Hepatic stellate cell (primary cell): ENCODE measurements around the gene MCM8.
A peak's percentile ranks its signal among the peaks of the same experiment; 100 is the strongest.
"Not testable (repeated sequence)": the region's sequence is repeated elsewhere in the genome, so short reads cannot be mapped to it uniquely, and the experiment has no call there.

ENCODE experiments used
- DNase-seq: peaks from one replicate; pipeline ENCODE4 v3.0.0; 2011; ENCODE audit warnings: low spot score

MCM8 gene

GRCh38 chr20:6006603-6006949 is 56.1 kb downstream of the MCM8 start:
- DNase-seq: no peak

DNA sequence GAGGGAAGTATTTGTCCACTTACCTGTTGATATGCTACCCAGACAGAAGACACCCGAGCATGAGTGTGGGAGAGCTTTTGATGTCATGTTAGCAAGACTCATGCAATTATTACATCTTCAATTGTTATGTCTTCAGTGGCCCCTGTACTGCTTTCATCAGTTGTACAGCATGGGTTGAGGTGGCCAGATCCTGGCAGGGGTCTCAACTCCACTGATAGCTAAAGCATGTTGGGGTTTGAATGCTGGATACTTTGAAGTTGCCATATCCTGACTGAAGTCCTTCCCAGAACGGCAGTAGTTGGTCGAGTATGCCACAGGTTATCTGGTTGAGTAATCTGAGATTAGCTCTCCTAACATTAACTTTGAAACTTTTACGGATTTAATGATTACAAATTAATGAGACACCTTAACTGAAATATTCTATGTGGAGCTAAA is 56.7 kb downstream of the MCM8 start:
- no peak for DNase-seq

DNA sequence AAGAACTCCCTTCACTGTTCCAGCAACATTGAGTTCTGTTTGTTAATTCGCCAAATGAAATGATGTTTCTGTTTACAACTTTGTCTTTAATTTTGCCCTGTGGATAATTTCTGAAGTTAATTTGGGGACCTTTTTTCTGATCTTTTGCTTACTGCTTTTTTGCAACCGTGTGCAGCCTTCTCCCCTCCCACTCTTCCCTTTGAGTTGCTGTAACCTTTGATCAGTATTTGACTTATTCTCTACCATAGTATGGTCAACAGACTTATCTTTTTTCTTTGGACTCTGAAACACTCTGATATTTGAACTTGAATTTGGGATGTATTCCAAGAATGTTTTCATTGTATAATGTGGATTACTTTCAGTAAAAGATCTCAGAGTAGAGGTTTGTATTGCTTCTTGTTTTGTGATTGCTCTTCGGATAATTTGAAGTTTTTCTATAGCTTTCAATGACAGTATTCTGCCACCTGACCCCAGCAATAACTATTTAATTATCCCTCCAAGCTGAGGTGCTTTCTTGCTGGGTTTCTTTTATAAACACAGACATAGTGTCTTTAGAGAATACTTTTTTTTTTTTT is 57.2 kb downstream of the MCM8 start:
- no peak for DNase-seq

GRCh38 chr20:6008254-6008653 is 57.8 kb downstream of the MCM8 start:
- peak; percentile 29 for DNase-seq

DNA sequence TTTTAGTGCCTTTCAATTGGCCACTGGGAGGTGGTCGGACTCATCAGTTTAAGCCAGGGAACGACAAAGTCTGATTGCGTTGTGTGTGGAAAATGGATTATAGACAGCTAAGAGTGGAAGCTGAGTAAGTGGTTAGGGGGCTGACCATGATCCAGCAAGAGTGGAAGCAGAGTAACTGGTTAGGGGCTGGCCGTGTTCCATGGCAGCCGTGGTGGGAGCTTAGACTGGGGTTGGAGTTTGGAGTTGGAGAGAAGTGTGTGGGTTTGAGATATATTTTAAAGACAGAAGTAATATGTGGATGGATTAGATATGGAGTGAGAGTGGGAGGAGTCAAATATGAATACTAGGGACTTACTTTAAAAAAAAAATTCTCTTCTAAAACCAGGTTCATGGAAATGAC is 61.7 kb downstream of the MCM8 start:
- no peak for DNase-seq

- DNase-seq: no peak
These were observed 63.6 kb downstream of the MCM8 start for GRCh38 chr20:6014017-6014416.

DNA sequence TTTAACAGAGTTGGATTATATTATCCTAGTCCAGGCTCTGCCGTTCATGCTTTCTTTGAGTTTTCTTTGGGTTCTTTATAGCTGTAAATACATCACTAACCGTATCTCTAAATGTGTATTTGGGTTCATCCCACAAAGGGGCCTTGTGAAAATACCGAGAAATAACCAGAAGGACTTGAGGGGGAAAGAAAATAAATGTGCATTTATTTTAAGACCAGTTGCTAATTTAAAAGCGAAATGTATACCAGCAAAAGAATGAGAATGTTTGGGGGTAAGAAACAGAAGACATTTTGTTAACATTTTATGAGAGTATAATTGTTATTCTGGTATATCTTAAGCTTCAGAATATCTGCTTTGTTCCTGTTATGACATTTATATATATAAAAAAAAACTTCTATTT is 64.5 kb downstream of the MCM8 start:
- no peak for DNase-seq

DNA sequence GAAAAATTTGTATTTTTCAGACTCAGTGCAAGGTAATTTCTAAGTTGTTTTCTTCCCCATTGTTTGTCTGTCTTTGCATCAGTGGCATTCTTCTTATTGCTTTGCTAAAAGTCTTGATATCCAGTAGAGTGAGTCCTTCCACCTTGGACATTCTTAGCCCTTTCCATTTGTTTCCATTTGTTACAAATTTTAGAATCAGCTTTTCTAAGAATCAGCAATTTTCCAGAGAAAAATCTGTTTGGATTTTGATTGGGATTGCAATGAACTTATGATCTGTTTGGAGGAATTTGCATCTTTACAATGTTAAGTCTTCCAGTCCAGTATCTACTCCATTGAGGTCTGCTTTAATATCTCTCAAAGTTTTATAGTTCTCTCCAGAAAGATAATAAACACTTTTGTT is 67.0 kb downstream of the MCM8 start:
- no peak for DNase-seq

DNA sequence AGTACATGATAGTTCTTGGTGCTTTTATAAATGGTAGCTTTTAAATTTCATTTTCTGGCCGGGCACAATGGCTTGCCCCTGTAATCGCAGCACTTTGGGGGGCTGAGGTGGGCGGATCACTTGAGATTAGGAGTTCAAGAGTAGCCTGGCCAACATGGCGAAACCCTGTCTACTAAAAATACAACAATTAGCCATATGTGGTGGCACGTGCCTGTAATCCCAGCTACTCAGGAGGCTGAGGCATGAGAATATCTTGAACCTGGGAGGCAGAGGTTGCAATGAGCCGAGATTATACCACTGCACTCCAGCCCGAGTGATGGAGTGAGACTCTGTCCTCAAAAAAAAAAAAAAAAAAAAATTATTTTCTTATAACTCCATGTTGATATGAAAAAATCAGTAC is 67.4 kb downstream of the MCM8 start:
- no peak for DNase-seq

GRCh38 chr20:6024768-6025167 is 74.3 kb downstream of the MCM8 start:
- DNase-seq: no peak

DNA sequence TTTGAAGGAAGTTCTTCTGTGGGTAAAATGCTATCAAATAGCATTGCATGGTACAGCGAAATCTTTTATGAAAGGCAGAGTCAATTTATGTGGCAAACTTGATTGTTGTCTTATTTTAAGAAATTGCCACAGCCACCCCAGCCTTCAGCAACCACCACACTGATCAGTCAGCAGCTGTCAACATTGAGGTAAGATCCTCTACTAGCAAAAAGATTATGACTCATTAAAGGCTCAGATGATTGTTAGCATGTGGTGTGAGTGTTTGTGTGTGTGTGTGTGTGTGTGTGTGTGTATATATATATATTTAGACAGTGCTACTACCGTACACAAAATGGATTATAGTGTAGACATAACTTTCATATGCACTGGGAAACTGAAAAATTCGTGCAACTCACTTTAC is 75.6 kb downstream of the MCM8 start:
- DNase-seq: no peak

DNA sequence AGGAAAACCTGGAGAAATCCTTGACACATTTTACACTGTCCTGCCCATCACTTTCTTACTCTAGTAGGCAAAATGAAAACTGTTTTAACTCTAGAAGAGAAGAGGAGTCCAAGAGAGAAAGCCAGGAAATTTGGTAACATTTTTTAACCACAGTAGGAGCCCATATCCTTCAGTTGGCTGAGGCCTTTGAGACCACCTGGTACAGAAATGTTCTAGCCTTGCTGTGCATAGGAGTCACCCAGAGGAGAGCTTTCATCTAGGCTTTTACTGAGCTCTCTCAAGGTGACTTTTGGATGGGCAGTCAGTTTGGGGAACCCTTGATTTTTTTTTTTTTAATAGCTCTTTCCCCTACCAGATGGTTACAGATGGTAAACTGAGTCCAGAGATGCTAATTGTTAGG is 78.4 kb downstream of the MCM8 start:
- no peak for DNase-seq

DNA sequence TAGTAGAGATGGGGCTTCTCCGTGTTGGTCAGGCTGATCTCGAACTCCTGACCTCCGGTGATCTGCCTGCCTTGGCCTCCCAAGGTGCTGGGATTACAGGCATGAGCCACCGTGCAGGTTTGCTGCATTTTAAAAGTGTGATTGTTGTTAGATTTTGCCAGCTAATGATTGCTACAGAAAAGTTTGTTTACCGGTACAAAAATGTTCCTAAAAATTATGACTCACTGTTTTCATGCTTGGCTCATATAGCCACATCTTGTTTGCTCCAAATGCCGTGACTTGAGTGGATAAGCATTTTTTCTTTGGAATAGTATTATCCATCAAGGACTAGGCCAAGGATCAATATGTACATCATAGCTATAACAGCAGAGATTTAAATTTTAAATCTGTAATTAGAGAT is 79.1 kb downstream of the MCM8 start:
- no peak for DNase-seq

- DNase-seq: no peak
These were observed 80.1 kb downstream of the MCM8 start for GRCh38 chr20:6030453-6031080.

DNA sequence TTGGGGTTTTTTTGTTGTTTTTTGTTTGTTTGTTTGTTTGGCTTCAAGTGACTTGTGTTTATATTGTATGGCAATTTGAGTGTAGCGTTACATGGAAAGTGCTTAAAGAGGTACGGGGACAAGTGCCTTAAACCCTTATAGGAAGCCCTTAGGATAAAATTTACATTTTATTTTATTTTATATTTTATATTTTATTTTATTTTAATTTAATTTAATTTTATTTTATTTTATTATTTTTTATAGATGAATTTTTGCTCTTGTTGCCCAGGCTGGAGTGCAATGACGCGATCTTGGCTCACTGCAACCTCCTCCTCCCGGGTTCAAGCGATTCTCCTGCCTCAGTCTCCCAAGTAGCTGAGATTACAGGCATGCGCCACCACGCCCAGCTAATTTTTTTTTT is 82.5 kb downstream of the MCM8 start:
- DNase-seq: not testable (repeated sequence)

DNA sequence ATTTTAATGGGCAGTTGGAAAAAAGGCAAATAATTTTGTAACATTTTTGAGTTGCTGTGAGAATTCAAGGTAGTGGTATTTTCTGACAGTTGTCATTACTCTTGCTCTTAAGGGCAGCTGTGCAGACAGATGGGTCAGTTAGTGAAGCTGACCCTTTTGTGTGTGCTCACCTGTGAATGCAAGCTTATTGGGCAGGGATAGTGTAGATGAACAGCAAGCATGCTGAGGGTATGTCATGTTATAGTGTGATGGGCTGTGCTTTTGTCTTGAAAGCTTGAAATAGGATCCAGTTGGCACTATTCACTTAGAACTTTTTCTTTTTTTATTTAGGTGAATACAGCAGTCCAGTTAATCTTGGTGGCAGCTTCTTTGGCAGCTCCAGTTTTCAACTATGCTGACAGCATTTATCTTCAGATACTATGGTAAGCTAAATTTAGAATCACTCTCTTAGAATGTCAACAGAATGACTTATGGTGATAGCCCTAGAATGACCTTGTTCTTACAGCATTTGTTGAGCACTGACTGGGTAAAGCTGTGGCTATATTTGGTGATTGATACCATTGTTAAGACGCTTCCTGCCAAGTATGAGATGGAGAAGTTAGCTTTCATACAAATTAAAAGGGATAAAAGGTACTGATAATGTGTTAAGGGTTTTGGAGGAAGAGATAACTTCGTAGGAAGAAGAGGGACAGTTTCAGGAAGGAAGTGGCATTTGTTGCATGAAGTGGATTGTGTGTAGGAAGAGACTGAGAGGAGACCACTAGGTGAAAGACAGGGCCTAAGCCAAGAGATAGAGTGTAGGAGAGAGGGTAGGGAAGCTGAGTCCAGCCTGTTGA is 83.9 kb downstream of the MCM8 start:
- no peak for DNase-seq

DNA sequence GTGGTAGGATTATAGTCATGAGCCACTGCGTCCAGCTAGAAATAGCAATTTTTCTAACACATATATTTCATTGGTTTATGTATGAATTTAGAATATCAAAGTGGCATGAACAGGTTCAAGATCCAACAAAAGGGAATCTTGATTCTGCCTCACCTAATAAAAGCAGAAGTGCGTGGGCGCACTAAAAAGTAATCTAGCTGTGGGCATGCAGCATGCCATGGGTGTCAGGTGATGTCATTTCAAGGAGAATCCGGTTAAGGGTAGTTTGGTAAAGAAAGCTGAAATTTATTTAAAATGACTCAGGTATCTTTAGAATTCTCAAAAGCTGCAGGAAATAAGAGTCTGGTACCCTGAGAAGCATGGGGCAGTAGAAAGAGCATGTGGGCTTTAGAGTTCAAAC is 85.8 kb downstream of the MCM8 start:
- DNase-seq: no peak

DNA sequence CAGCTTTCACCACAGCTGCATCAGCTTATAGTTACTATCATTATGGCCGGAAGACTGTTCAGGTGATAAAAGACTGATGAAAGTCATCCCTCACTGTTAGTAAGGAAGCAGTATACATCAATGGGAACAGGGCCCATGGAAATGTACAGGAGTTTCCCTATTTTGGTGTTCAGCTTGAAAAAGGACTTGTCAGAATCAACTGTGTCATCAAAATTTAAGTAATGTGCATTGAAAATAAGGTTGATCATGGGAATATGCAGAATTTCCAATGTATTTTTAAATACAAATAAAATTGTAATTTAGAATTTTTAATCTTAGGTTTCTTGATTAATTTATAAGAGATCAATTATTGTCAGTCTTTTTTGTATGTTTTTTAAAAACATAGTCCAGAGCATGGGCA is 86.6 kb downstream of the MCM8 start:
- DNase-seq: no peak

DNA sequence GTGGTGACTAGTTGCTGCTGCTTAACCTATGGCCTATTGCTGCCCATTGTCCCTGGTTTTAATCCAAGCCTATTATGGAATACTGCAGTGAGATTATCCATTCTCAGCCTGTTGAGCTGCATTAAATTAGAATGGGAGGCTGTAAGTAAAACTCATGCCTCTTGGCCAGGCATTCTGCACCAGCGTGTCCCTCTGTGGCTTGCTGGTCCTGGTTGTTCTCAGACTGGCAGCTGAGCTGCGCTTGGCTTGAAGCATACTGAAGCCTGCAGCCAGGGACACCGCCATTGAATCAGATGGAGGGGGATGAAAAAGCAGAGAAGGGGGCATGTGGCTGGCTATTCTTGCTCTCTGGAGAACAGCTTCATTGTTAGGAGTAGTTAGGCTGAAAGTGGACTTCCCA is 87.8 kb downstream of the MCM8 start:
- no peak for DNase-seq

GRCh38 chr20:6039766-6040165 is 89.3 kb downstream of the MCM8 start:
- DNase-seq: no peak

- DNase-seq: no peak
These were observed 90.1 kb downstream of the MCM8 start for GRCh38 chr20:6040540-6040939.

DNA sequence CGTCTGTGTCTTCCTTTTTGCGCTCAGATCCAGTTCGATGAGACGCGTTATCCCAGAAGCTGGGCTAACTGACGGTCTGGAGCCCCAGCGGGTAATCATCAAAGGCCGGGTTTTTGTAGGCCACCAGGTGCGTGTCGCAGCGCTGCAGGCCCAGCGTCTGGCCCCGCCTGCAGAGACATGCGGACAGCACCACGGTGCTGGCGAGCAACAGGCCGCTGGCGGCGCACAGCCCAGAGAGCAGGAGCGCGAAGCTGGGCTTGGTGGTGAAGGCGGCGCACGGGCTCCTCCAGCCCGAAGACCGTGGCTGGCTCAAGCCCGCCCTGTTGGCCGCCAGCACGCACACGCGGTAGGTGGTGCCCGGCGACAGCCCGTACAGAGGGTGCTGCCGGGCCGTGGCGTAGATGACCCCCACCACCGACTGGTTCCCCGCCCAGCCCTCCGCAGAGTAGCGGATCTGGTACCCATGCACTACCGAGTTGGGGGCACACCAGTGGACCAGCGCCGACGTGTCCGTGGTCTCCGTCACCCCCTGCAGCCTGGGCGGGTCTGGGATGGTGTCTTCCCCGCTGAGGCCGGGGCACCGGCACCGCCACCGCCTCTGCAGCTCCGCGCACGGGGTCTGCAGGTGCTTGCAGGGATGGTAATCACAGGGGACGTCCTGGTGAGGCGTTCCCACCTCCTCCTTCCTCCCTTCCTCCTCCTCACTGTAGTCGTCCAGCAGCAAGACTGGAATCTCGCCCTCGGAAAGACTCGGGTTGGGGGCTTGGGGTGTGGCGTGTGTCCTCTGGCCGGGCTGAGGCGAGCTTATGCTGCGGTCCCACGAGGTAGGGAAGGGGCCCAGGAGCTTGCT is 90.7 kb downstream of the MCM8 start:
- no peak for DNase-seq

DNA sequence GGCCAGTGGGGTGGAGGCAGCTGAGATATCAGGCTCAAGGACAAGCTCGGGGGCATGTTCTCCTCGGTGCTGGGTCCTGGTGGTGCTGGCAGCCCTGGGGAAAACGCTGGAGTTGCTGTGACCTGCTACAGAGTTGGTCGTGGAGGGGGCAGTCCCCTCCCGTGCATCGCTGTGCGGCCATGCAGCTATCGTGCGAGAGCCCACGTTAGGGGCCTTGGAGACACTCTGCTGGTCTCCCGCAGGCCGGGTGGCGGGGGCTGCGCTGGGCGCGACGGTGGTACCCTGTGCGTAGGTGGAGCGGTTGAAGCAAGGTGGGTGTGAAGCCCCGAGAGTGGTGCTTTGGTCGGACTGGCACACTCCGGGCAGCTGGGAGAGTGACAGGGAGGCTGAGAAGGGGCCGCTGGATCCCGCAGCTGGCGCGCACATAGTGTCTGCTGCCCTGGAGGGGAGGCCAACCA is 91.4 kb downstream of the MCM8 start:
- DNase-seq: no peak
